Testis (tissue), 2 donors: ENCODE measurements around the gene KLK12.

Experiments used
- CTCF ChIP-seq, 3 experiments: fragments of 450-650 bp in 2 of 3; fragments of 200-600 bp in 1 of 3; sonication (generic) in 1 of 3; IDR thresholded peaks; one replicate each; pipeline ENCODE4 v1.5.1; 2016 to 2019; ENCODE audit warnings: antibody characterized with exemption in 3 of 3, mild to moderate bottlenecking in 2 of 3, moderate library complexity in 1 of 3
- POLR2A ChIP-seq: fragments of 450-650 bp; IDR thresholded peaks from one replicate; pipeline ENCODE4 v1.6.1; 2017; ENCODE audit warnings: antibody characterized with exemption, mild to moderate bottlenecking, moderate library complexity

DNA sequence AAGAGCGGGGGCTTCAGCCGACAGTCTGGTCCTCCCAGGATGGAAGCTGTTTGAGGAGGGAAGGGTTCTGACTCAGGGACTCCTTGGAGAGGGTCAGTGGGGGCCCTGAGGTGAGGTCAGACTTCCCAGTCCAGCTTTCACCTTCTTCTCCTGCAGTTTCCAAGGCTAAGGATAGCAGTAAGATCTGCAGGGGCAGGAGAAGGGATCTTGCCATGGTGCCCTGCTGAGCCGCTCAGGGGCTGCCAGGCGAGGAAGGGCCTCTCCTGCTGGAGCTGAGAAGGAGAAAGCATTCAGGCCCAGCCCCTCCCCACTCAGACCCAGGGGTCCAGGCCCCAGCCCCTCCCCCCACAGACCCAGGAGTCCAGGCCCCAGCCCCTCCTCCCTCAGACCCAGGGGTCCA lies 52.6 kb downstream of the KLK12 start:
- TF ChIP-seq CTCF (IDR thresholded peaks at IDR 0.05) (no peak), POLR2A (no peak)
